GM12874 (cell line): ENCODE measurements around the gene PYCR2.

Experiments used
- CTCF ChIP-seq: IDR thresholded peaks from 2 replicates; pipeline ENCODE4 v1.5.1; 2011; ENCODE audit warnings: low read depth, mild to moderate bottlenecking, control low read depth, low read length, moderate library complexity; ENCODE audit not compliant: insufficient read depth

The PYCR2 gene

GRCh38 chr1:225961659-225962439 is 37.8 kb upstream of the PYCR2 start:
- TF ChIP-seq CTCF: no peak

- no peak for TF ChIP-seq CTCF
Observed at GRCh38 chr1:225958041-225958440, 34.0 kb upstream of the PYCR2 start.

DNA sequence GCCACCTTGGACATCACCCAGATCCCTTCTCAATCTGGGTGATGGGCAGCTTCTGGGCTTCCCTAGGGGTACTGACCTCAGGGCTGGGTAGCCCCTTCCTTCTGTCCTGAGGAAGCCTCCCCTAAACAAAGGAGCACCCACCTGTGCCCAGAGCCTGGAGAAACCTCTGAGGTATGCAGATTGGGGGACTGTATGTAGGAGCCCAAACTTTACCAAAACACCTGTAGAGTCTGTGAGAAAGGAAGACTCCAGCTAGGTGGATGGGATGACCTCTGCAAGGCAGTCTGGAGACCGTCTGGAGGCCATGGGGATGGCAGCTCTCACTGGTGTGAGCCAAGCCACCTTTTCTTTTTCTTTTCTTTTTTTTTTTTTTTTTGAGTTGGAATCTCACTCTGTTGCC is 30.7 kb upstream of the PYCR2 start:
- no peak for TF ChIP-seq CTCF

GRCh38 chr1:225953315-225953714 is 29.3 kb upstream of the PYCR2 start:
- TF ChIP-seq CTCF: no peak

- no peak for TF ChIP-seq CTCF
Observed at GRCh38 chr1:225950905-225951497, 27.0 kb upstream of the PYCR2 start.

GRCh38 chr1:225949041-225949440 is 25.0 kb upstream of the PYCR2 start:
- no peak for TF ChIP-seq CTCF

GRCh38 chr1:225946803-225947202 is 22.8 kb upstream of the PYCR2 start:
- TF ChIP-seq CTCF: no peak
